Stimulated activated CD4-positive, alpha-beta T cell treated with anti-CD3 and anti-CD28 coated beads, TNF-alpha, amount 100 ng/mL, for 1 hour (primary cell): ENCODE data around the gene OBSL1.

Source experiments
- DNase-seq, 3 donors: peaks; one replicate each; pipeline ENCODE4 v3.0.0-alpha.2; 2020; ENCODE audit warnings: low read depth in 3 of 3, low spot score in 1 of 3

OBSL1 gene

DNA sequence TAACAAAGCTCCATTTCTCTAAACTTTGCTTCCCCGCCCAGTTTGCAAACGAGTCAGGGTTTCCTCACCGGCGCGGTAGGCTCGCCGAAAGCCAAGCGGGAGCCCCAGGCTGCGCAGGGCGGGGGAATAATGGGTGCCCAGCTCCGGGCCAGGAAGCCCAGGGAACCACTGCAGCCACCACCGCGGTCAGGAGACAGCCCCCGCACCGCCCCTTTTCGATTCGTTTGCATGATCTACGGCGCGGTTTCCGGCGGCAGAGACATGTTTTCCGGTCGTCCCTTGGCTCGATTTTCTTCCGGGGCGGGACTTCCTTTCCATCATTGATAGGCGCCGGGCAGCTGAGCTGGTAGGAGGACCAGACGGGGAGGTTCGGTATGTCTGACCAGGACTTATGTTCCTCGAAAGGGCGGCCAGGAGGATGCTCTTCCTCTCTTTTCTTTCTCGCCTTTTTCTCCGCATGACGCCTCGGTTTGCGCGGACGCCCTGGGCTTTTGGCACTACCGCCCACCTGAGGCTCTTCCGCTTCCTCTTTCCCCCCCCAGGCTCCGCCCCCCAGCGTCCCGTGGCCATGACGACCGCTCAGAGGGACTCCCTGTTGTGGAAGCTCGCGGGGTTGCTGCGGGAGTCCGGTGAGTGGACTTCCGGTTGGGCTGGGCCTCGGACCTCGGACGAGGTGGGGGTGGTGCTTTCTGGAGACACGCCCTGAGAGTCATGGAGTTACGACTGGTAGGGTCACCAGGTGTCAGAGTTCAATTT, 26.4 kb upstream of the OBSL1 start, which contains the start of gene STK11IP:
Gene STK11IP (plus strand): TSS at position 306 of the 756 bp plus-strand sequence. CDS start 263 bp downstream, at position 569.
- peak; percentile 65 to 77 (median 71) for DNase-seq

GRCh38 chr2:219596954-219597551, 25.7 kb upstream of the OBSL1 start:
- no peak for DNase-seq

DNA sequence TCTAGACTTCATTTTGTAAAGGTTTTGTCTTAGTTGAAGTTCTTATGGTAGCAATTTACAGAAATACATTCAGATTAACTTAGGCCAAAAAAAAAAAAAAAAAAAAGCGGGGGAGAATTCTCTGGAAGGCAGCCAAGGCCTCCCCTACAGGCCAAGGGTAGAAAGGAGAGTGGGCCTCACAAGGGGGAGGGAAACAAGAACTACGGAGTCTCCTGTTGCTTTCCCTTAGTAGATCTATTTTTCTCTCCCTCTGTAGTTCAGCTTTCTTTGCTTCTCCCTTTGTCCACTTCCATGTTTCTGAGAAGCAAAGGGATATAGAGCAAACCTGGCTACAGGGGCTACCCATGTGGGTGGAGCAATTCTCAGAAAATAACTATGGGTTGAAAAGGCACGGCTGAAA, 23.9 kb upstream of the OBSL1 start:
- DNase-seq, result no peak

DNA sequence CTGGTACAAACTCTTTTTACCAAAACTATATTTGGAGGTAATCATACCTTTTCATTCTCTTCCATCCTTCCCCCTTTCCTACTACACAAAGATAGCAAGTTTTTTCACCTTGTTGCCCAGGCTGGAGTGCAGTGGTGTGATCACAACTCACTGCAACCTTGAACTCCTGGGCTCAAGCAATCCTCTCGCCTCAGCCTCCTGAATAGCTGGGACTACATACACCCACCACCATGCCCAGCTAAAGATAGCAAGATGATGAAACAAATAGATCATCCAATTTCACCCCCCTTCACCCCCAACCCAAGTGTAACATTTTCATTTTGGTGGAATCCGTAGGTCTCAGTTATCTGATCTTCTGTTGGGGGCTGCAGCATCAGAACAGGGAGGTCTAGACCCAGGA, 21.8 kb upstream of the OBSL1 start:
- no peak for DNase-seq

GRCh38 chr2:219592736-219593135, 21.4 kb upstream of the OBSL1 start:
- DNase-seq, result no peak

- DNase-seq, result no peak
Observed at GRCh38 chr2:219591091-219591490, 19.8 kb upstream of the OBSL1 start.

DNA sequence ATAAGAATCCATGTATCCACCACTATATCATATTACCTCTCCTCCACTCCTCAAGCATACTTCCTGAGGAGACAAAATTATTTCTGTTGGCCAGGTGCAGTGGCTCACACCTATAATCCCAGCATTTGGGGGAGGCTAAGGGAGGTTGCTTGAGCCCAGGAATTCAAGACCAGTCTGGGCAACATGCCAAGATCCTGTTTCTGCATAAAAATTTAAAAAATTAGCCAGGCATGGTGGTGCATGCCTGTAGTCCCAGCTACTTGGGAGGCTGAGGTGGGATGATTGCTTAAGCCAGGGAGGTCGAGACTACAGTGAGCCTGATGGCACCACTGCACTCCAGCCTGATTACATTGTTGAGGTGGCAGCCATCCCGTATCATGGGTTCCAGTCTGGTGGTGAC, 10.0 kb upstream of the OBSL1 start:
- no peak for DNase-seq

DNA sequence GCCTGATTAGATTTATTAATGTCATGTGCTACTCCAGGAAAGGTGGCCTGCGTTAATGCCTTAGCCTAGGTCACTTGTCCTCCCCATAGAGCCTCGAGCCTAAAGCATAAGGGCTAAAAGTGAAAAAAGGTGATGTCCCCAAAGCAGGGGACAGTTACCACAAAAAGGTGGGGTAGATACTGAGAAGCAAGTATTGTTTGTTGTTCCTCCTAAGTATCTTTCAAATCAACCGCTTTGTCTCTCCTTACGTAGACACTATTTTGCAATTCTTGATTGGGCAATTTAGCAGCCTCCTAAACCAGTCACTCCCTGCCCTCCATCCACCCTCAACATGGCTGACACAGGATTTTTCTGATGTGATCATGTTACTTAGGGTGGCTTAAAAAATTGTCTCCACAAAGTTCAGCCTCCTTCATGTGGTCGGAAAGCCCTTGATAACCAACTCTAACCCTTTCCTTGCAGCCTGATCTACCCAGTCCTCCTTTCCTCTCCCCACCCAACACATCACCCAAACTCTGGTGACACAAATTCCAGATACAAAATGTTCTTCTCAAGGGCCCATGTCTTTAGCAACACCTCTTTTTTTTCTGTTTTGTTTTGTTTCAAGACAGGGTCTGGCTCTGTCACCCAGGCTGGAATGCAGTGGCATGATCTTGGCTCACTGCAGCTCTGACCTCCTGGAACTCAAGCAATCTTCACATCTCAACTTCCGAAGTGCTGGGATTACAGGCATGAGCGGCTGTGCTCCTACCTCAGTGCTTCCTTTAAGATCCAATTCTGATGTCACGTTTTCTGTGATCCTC, 7.7 kb upstream of the OBSL1 start:
- no peak for DNase-seq

- no peak for DNase-seq
Observed at GRCh38 chr2:219576505-219577388, 5.4 kb upstream of the OBSL1 start.

DNA sequence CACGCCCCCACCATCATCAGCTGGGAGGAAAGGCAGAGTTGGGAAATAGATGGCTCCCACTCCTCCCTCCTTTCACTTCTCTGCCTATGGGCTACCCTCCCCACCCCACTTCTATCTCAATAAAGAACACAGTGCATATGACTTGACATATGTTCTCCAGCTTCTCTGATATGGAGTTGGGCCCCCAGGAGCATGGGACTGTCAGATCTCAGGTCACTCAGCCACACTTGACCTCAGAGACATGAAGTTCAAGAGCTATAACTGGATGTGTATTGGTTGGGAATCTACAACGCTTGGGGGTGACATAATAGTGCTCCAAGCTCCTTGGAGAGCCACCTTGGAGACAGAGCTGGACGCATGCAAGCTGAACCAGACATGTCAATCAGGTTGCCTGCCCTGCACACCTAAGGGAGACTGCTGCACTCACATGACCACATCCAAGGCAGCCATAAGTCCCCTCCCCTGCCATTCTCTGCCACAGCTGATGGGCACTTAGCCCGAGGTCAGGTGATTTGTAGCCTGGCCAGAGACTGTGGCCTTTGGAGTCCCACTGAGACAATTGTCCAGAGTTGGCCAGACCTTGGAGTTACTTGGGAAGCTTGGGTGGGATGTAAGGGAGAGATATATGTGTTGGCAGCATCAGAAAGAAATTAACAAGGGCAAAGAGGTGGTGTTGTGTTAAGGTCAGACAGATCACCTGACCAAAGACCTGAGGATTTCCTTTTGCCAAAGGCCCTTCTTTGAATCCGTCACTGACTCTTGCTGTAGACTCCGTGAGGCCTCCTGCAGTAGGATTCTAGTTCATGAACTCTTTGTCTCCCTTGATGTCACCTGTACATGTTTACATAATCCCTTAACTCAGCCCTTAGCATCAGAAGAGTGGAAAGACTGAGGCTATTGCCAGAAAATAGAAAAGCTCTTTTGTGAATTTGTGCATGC, 4.5 kb upstream of the OBSL1 start:
- no peak for DNase-seq

- DNase-seq, result no peak
Observed at GRCh38 chr2:219574484-219575311, 3.4 kb upstream of the OBSL1 start.

DNA sequence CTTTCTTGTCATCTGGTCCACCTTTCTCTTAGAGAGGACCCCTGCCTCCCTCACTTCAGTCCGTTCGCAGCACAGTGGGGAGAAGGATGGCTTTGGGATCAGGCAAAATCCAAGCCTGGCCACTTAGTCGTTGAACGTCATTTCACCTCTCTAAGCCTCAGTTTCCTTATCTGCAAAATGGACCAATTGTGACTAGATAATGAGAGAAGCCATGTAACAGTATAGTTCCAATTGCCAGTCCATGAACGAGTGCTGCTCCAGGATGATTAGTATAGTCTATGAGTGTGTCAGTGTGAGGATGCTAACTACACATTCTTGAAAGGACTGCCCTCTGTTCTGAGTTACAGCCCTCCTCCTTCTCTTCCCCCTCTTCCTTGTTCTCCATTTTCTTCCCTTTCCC, 1.8 kb upstream of the OBSL1 start:
- no peak for DNase-seq

GRCh38 chr2:219572237-219573001, 1.1 kb upstream of the OBSL1 start, which contains the start of gene INHA:
Gene INHA, plus strand, starts transcription at chr2:219572310. Its CDS starts 65 bp downstream, at chr2:219572375.
- no peak for DNase-seq

- no peak for DNase-seq
Observed at GRCh38 chr2:219570924-219571310, 422 bp downstream of the OBSL1 start.

DNA sequence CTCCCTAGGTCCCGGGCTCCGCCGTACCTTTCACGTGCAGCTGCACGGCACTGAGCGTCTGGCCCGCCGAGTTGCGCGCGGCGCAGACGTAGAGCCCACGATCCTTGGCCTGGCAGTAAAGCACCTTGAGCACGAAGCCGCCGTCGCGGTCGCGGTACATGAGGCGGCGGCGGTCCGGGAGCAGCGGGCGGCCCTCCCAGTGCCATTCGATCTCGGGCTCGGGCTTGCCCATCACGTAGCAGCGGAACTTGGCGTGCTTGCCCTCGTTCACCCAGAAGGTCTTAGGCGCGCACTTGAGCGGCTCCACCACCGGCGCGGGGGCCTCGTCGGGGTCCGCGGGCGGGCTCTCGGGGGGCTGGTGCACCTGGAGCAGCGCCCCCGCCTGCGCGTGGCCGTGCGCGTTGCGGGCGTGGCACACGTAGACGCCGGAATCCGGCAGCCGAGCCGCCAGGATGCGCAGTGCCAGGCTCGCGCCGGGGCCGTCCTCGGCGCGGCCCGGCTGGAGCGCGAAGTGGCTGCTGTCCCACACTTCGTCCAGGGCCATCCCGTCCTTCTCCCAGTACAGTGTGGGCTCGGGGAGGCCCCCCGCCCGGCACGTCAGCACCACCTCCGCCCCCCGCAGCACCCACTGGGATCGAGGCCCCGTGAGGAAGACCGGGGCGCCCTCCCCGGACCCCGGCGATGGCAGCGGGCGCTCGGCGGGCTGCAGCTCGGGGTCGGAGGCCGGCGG, 980 bp downstream of the OBSL1 start:
- no peak for DNase-seq

GRCh38 chr2:219569635-219570034, 1.7 kb downstream of the OBSL1 start:
- DNase-seq, result no peak

DNA sequence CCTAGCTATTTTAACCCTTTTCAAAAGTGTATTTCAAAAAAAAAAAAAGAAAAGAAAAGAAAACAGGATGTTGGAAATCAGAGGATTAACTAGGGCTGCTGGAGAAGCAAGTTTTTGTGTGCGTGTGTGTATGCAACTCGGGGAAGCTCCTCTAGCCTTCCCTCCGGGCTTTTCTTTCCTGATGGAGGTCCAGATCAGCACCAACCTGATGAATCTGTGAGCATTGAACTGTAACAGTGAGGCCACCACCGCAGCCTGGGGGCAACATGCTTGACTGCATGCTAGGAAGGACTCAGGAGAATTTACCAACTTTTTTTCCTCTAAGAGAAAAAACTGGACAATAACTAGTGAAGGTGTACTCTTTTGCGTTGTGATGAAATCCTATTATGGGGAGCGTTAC, 2.3 kb downstream of the OBSL1 start:
- no peak for DNase-seq
